Osteocyte (in vitro differentiated cells): ENCODE measurements around the gene EEPD1. TPM values are rescaled to one million over a fixed set of nuclear protein-coding genes. Genes with fewer than 3 reads are reported as not detected.

Experiments used
- DNase-seq: peaks from one replicate; pipeline ENCODE4 v3.0.0; 2021; ENCODE audit warnings: mixed read lengths; ENCODE audit not compliant: unreplicated experiment; ENCODE audit errors: extremely low spot score
- H3K27ac Mint-ChIP-seq: one replicate; pipeline ENCODE4 v1.8.0; 2021; ENCODE audit warnings: mild to moderate bottlenecking, mixed read lengths; ENCODE audit not compliant: unreplicated experiment
- H3K27me3 Mint-ChIP-seq: one replicate; pipeline ENCODE4 v1.8.0; 2021; ENCODE audit warnings: mixed read lengths; ENCODE audit not compliant: unreplicated experiment
- H3K36me3 Mint-ChIP-seq: one replicate; pipeline ENCODE4 v1.8.0; 2021; ENCODE audit warnings: mixed read lengths; ENCODE audit not compliant: unreplicated experiment
- H3K4me1 Mint-ChIP-seq: one replicate; pipeline ENCODE4 v1.8.0; 2021; ENCODE audit warnings: mixed read lengths; ENCODE audit not compliant: unreplicated experiment
- H3K4me3 Mint-ChIP-seq: one replicate; pipeline ENCODE4 v1.8.0; 2021; ENCODE audit warnings: mild to moderate bottlenecking, moderate library complexity, mixed read lengths; ENCODE audit not compliant: unreplicated experiment
- H3K9me3 Mint-ChIP-seq: one replicate; pipeline ENCODE4 v1.8.0; 2021; ENCODE audit warnings: mixed read lengths; ENCODE audit not compliant: unreplicated experiment
- CTCF ChIP-seq: fragments of 200-600 bp; sonication (generic); IDR thresholded peaks from 2 replicates; pipeline ENCODE4 v1.5.0; 2021; ENCODE audit warnings: antibody characterized with exemption, mild to moderate bottlenecking, moderate library complexity
- total RNA-seq: library from RNA; stranded (reverse); gene quantifications from 2 replicates; pipeline ENCODE4 v1.2.1, GENCODE V29; 2021

EEPD1 gene
- total RNA-seq, 1 donor from 2014 or later = 1.3 TPM

- H3K4me1 Mint-ChIP-seq = peaks cover 13% of the 10 kb centered on the region
- H3K27ac Mint-ChIP-seq = no peak overlapping the region
- no peak overlapping the region for H3K4me3 Mint-ChIP-seq
- H3K36me3 Mint-ChIP-seq = no peaks in the 10 kb centered on the region
- DNase-seq = peak; percentile 78
- no peaks in the 10 kb centered on the region for H3K9me3 Mint-ChIP-seq
- no peak for TF ChIP-seq CTCF
- H3K27me3 Mint-ChIP-seq = peaks cover 25% of the 10 kb centered on the region
Measured at GRCh38 chr7:36310897-36311296, 157.8 kb downstream of the EEPD1 start.

- H3K9me3 Mint-ChIP-seq = no peaks in the 10 kb centered on the region
- H3K27ac Mint-ChIP-seq = no peak overlapping the region
- no peak for TF ChIP-seq CTCF
- H3K4me3 Mint-ChIP-seq = no peak overlapping the region
- no peaks in the 10 kb centered on the region for H3K36me3 Mint-ChIP-seq
- peaks cover 13% of the 10 kb centered on the region for H3K4me1 Mint-ChIP-seq
- peak; percentile 44 for DNase-seq
- H3K27me3 Mint-ChIP-seq = peaks cover 23% of the 10 kb centered on the region
Measured at GRCh38 chr7:36311539-36311938, 158.5 kb downstream of the EEPD1 start.

GRCh38 chr7:36312064-36312914 is 159.2 kb downstream of the EEPD1 start:
- DNase-seq = peak; percentile 75
- H3K9me3 Mint-ChIP-seq = no peaks in the 10 kb centered on the region
- peak; percentile 35 for TF ChIP-seq CTCF
- no peak overlapping the region for H3K4me3 Mint-ChIP-seq
- H3K27me3 Mint-ChIP-seq = peaks cover 16% of the 10 kb centered on the region
- no peak overlapping the region for H3K27ac Mint-ChIP-seq
- H3K36me3 Mint-ChIP-seq = no peaks in the 10 kb centered on the region
- H3K4me1 Mint-ChIP-seq = peaks cover 13% of the 10 kb centered on the region

GRCh38 chr7:36312915-36313334 is 159.9 kb downstream of the EEPD1 start:
- Mint-ChIP-seq H3K4me1 (peaks cover 13% of the 10 kb centered on the region), H3K27ac (no peak overlapping the region), H3K4me3 (no peak overlapping the region), H3K9me3 (no peaks in the 10 kb centered on the region), H3K36me3 (no peaks in the 10 kb centered on the region), H3K27me3 (peaks cover 13% of the 10 kb centered on the region)
- peak; percentile 75 for DNase-seq
- no peak for TF ChIP-seq CTCF

- Mint-ChIP-seq H3K4me3 (no peak overlapping the region), H3K27ac (no peak overlapping the region), H3K9me3 (no peaks in the 10 kb centered on the region), H3K36me3 (no peaks in the 10 kb centered on the region), H3K4me1 (peaks cover 13% of the 10 kb centered on the region), H3K27me3 (peaks cover 13% of the 10 kb centered on the region)
- peak; percentile 38 for DNase-seq
- no peak for TF ChIP-seq CTCF
Measured at GRCh38 chr7:36313607-36314006, 160.6 kb downstream of the EEPD1 start.
